ENCODE measurements around the gene PPIAL4G.
"Not testable (repeated sequence)": the region's sequence is repeated elsewhere in the genome, so short reads cannot be mapped to it uniquely, and the experiment has no call there.

Gene PPIAL4G

GRCh38 chr1:148483029-148483428 lies at the start of gene PPIAL4G:
PPIAL4G (minus strand) TSS chr1:148483302; CDS start chr1:148483252, 50 bp downstream.
- DNase-seq (ENCODE audit: low read depth) = not testable (repeated sequence)

- DNase-seq (ENCODE audit: low read depth) = not testable (repeated sequence)
Measured at GRCh38 chr1:148532158-148532557, 49.1 kb upstream of the PPIAL4G start.

- DNase-seq (ENCODE audit: low read depth) = peak; percentile 44
Measured at GRCh38 chr1:148529101-148529567, 46.0 kb upstream of the PPIAL4G start.

- not testable (repeated sequence) for DNase-seq (ENCODE audit: low read depth)
Measured at GRCh38 chr1:148528591-148528990, 45.5 kb upstream of the PPIAL4G start.

GRCh38 chr1:148526587-148526986 lies 43.5 kb upstream of the PPIAL4G start:
- DNase-seq (ENCODE audit: low read depth) = not testable (repeated sequence)

GRCh38 chr1:148523205-148524144 lies 40.4 kb upstream of the PPIAL4G start:
- not testable (repeated sequence) for DNase-seq (ENCODE audit: low read depth)

- peak; percentile 84 for DNase-seq (ENCODE audit: low read depth)
Measured at GRCh38 chr1:148522561-148523204, 39.6 kb upstream of the PPIAL4G start.

GRCh38 chr1:148522072-148522471 lies 39.0 kb upstream of the PPIAL4G start:
- DNase-seq (ENCODE audit: low read depth) = peak; percentile 52

GRCh38 chr1:148514310-148514709 lies 31.2 kb upstream of the PPIAL4G start:
- not testable (repeated sequence) for DNase-seq (ENCODE audit: low read depth)

- not testable (repeated sequence) for DNase-seq (ENCODE audit: low read depth)
Measured at GRCh38 chr1:148512571-148513184, 29.6 kb upstream of the PPIAL4G start.

GRCh38 chr1:148493933-148494332 lies 10.8 kb upstream of the PPIAL4G start:
- not testable (repeated sequence) for DNase-seq (ENCODE audit: low read depth)

GRCh38 chr1:148481134-148481533 lies 2.0 kb downstream of the PPIAL4G start:
- DNase-seq (ENCODE audit: low read depth) = not testable (repeated sequence)

- DNase-seq (ENCODE audit: low read depth) = not testable (repeated sequence)
Measured at GRCh38 chr1:148459694-148460093, 23.4 kb downstream of the PPIAL4G start.

- DNase-seq (ENCODE audit: low read depth) = peak; percentile 6
Measured at GRCh38 chr1:148458901-148459581, 24.1 kb downstream of the PPIAL4G start.

GRCh38 chr1:148458398-148458797 lies 24.7 kb downstream of the PPIAL4G start:
- not testable (repeated sequence) for DNase-seq (ENCODE audit: low read depth)

- not testable (repeated sequence) for DNase-seq (ENCODE audit: low read depth)
Measured at GRCh38 chr1:148452845-148453244, 30.3 kb downstream of the PPIAL4G start.

GRCh38 chr1:148439654-148440325 lies 43.3 kb downstream of the PPIAL4G start:
- not testable (repeated sequence) for DNase-seq (ENCODE audit: low read depth)

GRCh38 chr1:148435406-148435805 lies 47.7 kb downstream of the PPIAL4G start:
- DNase-seq (ENCODE audit: low read depth) = no peak

GRCh38 chr1:148434832-148435231 lies 48.3 kb downstream of the PPIAL4G start:
- no peak for DNase-seq (ENCODE audit: low read depth)

- not testable (repeated sequence) for DNase-seq (ENCODE audit: low read depth)
Measured at GRCh38 chr1:148432916-148433317, 50.2 kb downstream of the PPIAL4G start.

All from stimulated activated CD8-positive, alpha-beta memory T cell treated with anti-CD3 and anti-CD28 coated beads, Interleukin-7, amount 100 ng/mL, for 24 hours (primary cell).